OCI-LY3 (cell line): ENCODE results near the gene DSCAM.

ENCODE experiments used
- CTCF ChIP-seq: fragments of 200-600, 300-600 bp; sonication (generic); IDR thresholded peaks from 2 replicates; pipeline ENCODE4 v1.5.1; 2014; ENCODE audit warnings: antibody characterized with exemption, low read length, low read depth
- EZH2phosphoT487 ChIP-seq: fragments of 200-600 bp; shearing (Covaris generic); IDR thresholded peaks from 2 replicates; pipeline ENCODE4 v1.6.1; 2018; ENCODE audit warnings: antibody characterized with exemption, mixed run types, low read depth

- TF ChIP-seq CTCF = no peak
- TF ChIP-seq EZH2phosphoT487 = no peak
Measured at GRCh38 chr21:40294345-40294744, 552.6 kb downstream of the DSCAM start.
